HG02840 (cell line): ENCODE results near the gene NRXN3.

Experiments used
- ATAC-seq: cut with Tn5 transposase; IDR thresholded peaks from one replicate; pipeline ENCODE4 v1.9.1; 2021; ENCODE audit warnings: mild to moderate bottlenecking, moderate library complexity, moderate number of reproducible peaks; ENCODE audit not compliant: unreplicated experiment, low FRiP score

The NRXN3 gene

GRCh38 chr14:79021766-79022165 lies 851.6 kb downstream of the NRXN3 start:
- ATAC-seq, result no peak

GRCh38 chr14:79027138-79027537 lies 857.0 kb downstream of the NRXN3 start:
- no peak for ATAC-seq

- ATAC-seq, result no peak
Observed at GRCh38 chr14:79028281-79028680, 858.1 kb downstream of the NRXN3 start.

GRCh38 chr14:79036441-79036840 lies 866.3 kb downstream of the NRXN3 start:
- ATAC-seq, result no peak

- no peak for ATAC-seq
Observed at GRCh38 chr14:79037106-79037505, 866.9 kb downstream of the NRXN3 start.

GRCh38 chr14:79037593-79037992 lies 867.4 kb downstream of the NRXN3 start:
- no peak for ATAC-seq

GRCh38 chr14:79040790-79041189 lies 870.6 kb downstream of the NRXN3 start:
- ATAC-seq, result no peak

GRCh38 chr14:79043194-79043889 lies 873.2 kb downstream of the NRXN3 start:
- no peak for ATAC-seq

- ATAC-seq, result no peak
Observed at GRCh38 chr14:79044894-79045624, 874.9 kb downstream of the NRXN3 start.

GRCh38 chr14:79050787-79051727 lies 880.9 kb downstream of the NRXN3 start:
- no peak for ATAC-seq

GRCh38 chr14:79051742-79052141 lies 881.6 kb downstream of the NRXN3 start:
- no peak for ATAC-seq

GRCh38 chr14:79056879-79057278 lies 886.7 kb downstream of the NRXN3 start:
- ATAC-seq, result no peak

GRCh38 chr14:79057333-79057732 lies 887.2 kb downstream of the NRXN3 start:
- no peak for ATAC-seq

GRCh38 chr14:79062226-79062625 lies 892.1 kb downstream of the NRXN3 start:
- ATAC-seq, result no peak

- no peak for ATAC-seq
Observed at GRCh38 chr14:79064214-79064613, 894.0 kb downstream of the NRXN3 start.

GRCh38 chr14:79074510-79074909 lies 904.3 kb downstream of the NRXN3 start:
- no peak for ATAC-seq

- no peak for ATAC-seq
Observed at GRCh38 chr14:79076428-79076827, 906.3 kb downstream of the NRXN3 start.

- no peak for ATAC-seq
Observed at GRCh38 chr14:79077096-79077495, 906.9 kb downstream of the NRXN3 start.

- no peak for ATAC-seq
Observed at GRCh38 chr14:79080040-79080439, 909.9 kb downstream of the NRXN3 start.

- no peak for ATAC-seq
Observed at GRCh38 chr14:79082883-79083282, 912.7 kb downstream of the NRXN3 start.

- no peak for ATAC-seq
Observed at GRCh38 chr14:79083356-79083755, 913.2 kb downstream of the NRXN3 start.
